C4-2B (cell line): Measurements from ENCODE around the gene RPS27L.

Source experiments
- ZFX ChIP-seq: fragments of 450-650 bp; IDR thresholded peaks from 2 replicates; pipeline ENCODE4 v1.6.1; 2017
- TF ChIP-seq, protein P1 (sequence below): fragments of 450-650 bp; conservative IDR thresholded peaks from 2 replicates; pipeline ENCODE4 v1.5.1; 2017; ENCODE audit warnings: mild to moderate bottlenecking

DNA sequence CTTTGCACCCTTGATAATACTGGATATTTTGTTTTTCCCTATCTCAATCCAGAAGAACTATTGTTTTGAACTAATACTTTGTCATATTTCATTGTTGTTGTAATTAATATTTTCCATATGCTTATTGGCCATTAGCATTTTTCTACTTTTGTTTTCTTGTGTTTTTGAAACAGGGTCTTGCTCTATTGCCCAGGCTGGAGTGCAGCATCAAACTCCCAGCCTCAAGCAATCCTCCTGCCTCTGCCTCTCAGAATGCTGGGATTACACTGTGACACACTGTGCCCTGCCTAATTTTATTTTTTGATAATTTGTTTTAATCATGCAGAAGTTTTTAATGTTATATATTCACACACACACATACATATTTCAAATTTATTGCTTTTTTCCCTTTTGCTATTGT, 3.4 kb upstream of the RPS27L start:
- TF ChIP-seq, protein P1, sequence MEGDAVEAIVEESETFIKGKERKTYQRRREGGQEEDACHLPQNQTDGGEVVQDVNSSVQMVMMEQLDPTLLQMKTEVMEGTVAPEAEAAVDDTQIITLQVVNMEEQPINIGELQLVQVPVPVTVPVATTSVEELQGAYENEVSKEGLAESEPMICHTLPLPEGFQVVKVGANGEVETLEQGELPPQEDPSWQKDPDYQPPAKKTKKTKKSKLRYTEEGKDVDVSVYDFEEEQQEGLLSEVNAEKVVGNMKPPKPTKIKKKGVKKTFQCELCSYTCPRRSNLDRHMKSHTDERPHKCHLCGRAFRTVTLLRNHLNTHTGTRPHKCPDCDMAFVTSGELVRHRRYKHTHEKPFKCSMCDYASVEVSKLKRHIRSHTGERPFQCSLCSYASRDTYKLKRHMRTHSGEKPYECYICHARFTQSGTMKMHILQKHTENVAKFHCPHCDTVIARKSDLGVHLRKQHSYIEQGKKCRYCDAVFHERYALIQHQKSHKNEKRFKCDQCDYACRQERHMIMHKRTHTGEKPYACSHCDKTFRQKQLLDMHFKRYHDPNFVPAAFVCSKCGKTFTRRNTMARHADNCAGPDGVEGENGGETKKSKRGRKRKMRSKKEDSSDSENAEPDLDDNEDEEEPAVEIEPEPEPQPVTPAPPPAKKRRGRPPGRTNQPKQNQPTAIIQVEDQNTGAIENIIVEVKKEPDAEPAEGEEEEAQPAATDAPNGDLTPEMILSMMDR: no peak
- no peak for TF ChIP-seq ZFX
